ENCODE results near the gene GABRB2.

The GABRB2 gene

GRCh38 chr5:161411156-161411555 is 135.4 kb downstream of the GABRB2 start:
- Histone ChIP-seq H3K9me3 (ENCODE audit: control insufficient read depth in 1 of 2, low read length in 2 of 2) (no peaks in the 10 kb centered on the region), H3K27me3 (ENCODE audit: low read depth, low read length) (no peaks in the 10 kb centered on the region), H3K4me3 (ENCODE audit: low read depth in 1 of 2, low read length in 2 of 2) (no peak overlapping the region), H3K36me3 (ENCODE audit: control insufficient read depth in 1 of 2, insufficient read depth in 2 of 2, low read length in 2 of 2) (no peaks in the 10 kb centered on the region), H3K4me1 (ENCODE audit: control insufficient read depth in 1 of 2, insufficient read depth in 2 of 2, low read length in 2 of 2) (no peaks in the 10 kb centered on the region), H3K27ac (ENCODE audit: low read length) (no peak overlapping the region)

GRCh38 chr5:161410640-161411039 is 135.9 kb downstream of the GABRB2 start:
- Histone ChIP-seq H3K9me3 (ENCODE audit: control insufficient read depth in 1 of 2, low read length in 2 of 2) (no peaks in the 10 kb centered on the region), H3K27ac (ENCODE audit: low read length) (no peak overlapping the region)

GRCh38 chr5:161409471-161409870 is 137.1 kb downstream of the GABRB2 start:
- H3K4me1 ChIP-seq (ENCODE audit: control insufficient read depth in 1 of 2, insufficient read depth in 2 of 2, low read length in 2 of 2), result no peaks in the 10 kb centered on the region
- no peaks in the 10 kb centered on the region for H3K9me3 ChIP-seq (ENCODE audit: control insufficient read depth in 1 of 2, low read length in 2 of 2)
- no peaks in the 10 kb centered on the region for H3K36me3 ChIP-seq (ENCODE audit: control insufficient read depth in 1 of 2, insufficient read depth in 2 of 2, low read length in 2 of 2)
- no peak overlapping the region for H3K27ac ChIP-seq (ENCODE audit: low read length)
- H3K4me3 ChIP-seq (ENCODE audit: low read depth in 1 of 2, low read length in 2 of 2), result no peak overlapping the region
- H3K27me3 ChIP-seq (ENCODE audit: low read depth, low read length), result no peaks in the 10 kb centered on the region

More at GRCh38 chr5:161410640-161411039, 135.9 kb downstream of the GABRB2 start:
- Histone ChIP-seq H3K36me3 (ENCODE audit: control insufficient read depth in 1 of 2, insufficient read depth in 2 of 2, low read length in 2 of 2) (no peaks in the 10 kb centered on the region), H3K4me1 (ENCODE audit: control insufficient read depth in 1 of 2, insufficient read depth in 2 of 2, low read length in 2 of 2) (no peaks in the 10 kb centered on the region), H3K27me3 (ENCODE audit: low read depth, low read length) (no peaks in the 10 kb centered on the region), H3K4me3 (ENCODE audit: low read depth in 1 of 2, low read length in 2 of 2) (no peak overlapping the region)

- Histone ChIP-seq H3K9me3 (ENCODE audit: control insufficient read depth in 1 of 2, low read length in 2 of 2) (no peaks in the 10 kb centered on the region), H3K4me1 (ENCODE audit: control insufficient read depth in 1 of 2, insufficient read depth in 2 of 2, low read length in 2 of 2) (no peaks in the 10 kb centered on the region), H3K4me3 (ENCODE audit: low read depth in 1 of 2, low read length in 2 of 2) (no peak overlapping the region), H3K27me3 (ENCODE audit: low read depth, low read length) (no peaks in the 10 kb centered on the region), H3K27ac (ENCODE audit: low read length) (no peak overlapping the region), H3K36me3 (ENCODE audit: control insufficient read depth in 1 of 2, insufficient read depth in 2 of 2, low read length in 2 of 2) (no peaks in the 10 kb centered on the region)
Measured at GRCh38 chr5:161406880-161407279, 139.6 kb downstream of the GABRB2 start.

GRCh38 chr5:161403996-161404395 is 142.5 kb downstream of the GABRB2 start:
- Histone ChIP-seq H3K27me3 (ENCODE audit: low read depth, low read length) (no peaks in the 10 kb centered on the region), H3K4me1 (ENCODE audit: control insufficient read depth in 1 of 2, insufficient read depth in 2 of 2, low read length in 2 of 2) (no peaks in the 10 kb centered on the region), H3K27ac (ENCODE audit: low read length) (no peak overlapping the region), H3K4me3 (ENCODE audit: low read depth in 1 of 2, low read length in 2 of 2) (no peak overlapping the region), H3K36me3 (ENCODE audit: control insufficient read depth in 1 of 2, insufficient read depth in 2 of 2, low read length in 2 of 2) (no peaks in the 10 kb centered on the region), H3K9me3 (ENCODE audit: control insufficient read depth in 1 of 2, low read length in 2 of 2) (no peaks in the 10 kb centered on the region)

GRCh38 chr5:161403121-161403520 is 143.4 kb downstream of the GABRB2 start:
- no peaks in the 10 kb centered on the region for H3K36me3 ChIP-seq (ENCODE audit: control insufficient read depth in 1 of 2, insufficient read depth in 2 of 2, low read length in 2 of 2)
- no peak overlapping the region for H3K4me3 ChIP-seq (ENCODE audit: low read depth in 1 of 2, low read length in 2 of 2)
- no peak overlapping the region for H3K27ac ChIP-seq (ENCODE audit: low read length)
- H3K27me3 ChIP-seq (ENCODE audit: low read depth, low read length), result no peaks in the 10 kb centered on the region
- H3K9me3 ChIP-seq (ENCODE audit: control insufficient read depth in 1 of 2, low read length in 2 of 2), result no peaks in the 10 kb centered on the region
- no peaks in the 10 kb centered on the region for H3K4me1 ChIP-seq (ENCODE audit: control insufficient read depth in 1 of 2, insufficient read depth in 2 of 2, low read length in 2 of 2)

- H3K27me3 ChIP-seq (ENCODE audit: low read depth, low read length), result no peaks in the 10 kb centered on the region
Measured at GRCh38 chr5:161400583-161400982, 145.9 kb downstream of the GABRB2 start.

GRCh38 chr5:161399996-161400562 is 146.4 kb downstream of the GABRB2 start:
- Histone ChIP-seq H3K27me3 (ENCODE audit: low read depth, low read length) (no peaks in the 10 kb centered on the region), H3K9me3 (ENCODE audit: control insufficient read depth in 1 of 2, low read length in 2 of 2) (no peaks in the 10 kb centered on the region), H3K27ac (ENCODE audit: low read length) (no peak overlapping the region), H3K4me3 (ENCODE audit: low read depth in 1 of 2, low read length in 2 of 2) (no peak overlapping the region), H3K36me3 (ENCODE audit: control insufficient read depth in 1 of 2, insufficient read depth in 2 of 2, low read length in 2 of 2) (no peaks in the 10 kb centered on the region), H3K4me1 (ENCODE audit: control insufficient read depth in 1 of 2, insufficient read depth in 2 of 2, low read length in 2 of 2) (no peaks in the 10 kb centered on the region)

More at GRCh38 chr5:161400583-161400982, 145.9 kb downstream of the GABRB2 start:
- no peak overlapping the region for H3K4me3 ChIP-seq (ENCODE audit: low read depth in 1 of 2, low read length in 2 of 2)
- H3K4me1 ChIP-seq (ENCODE audit: control insufficient read depth in 1 of 2, insufficient read depth in 2 of 2, low read length in 2 of 2), result no peaks in the 10 kb centered on the region
- H3K36me3 ChIP-seq (ENCODE audit: control insufficient read depth in 1 of 2, insufficient read depth in 2 of 2, low read length in 2 of 2), result no peaks in the 10 kb centered on the region
- no peak overlapping the region for H3K27ac ChIP-seq (ENCODE audit: low read length)
- no peaks in the 10 kb centered on the region for H3K9me3 ChIP-seq (ENCODE audit: control insufficient read depth in 1 of 2, low read length in 2 of 2)

- no peaks in the 10 kb centered on the region for H3K27me3 ChIP-seq (ENCODE audit: low read depth, low read length)
- no peaks in the 10 kb centered on the region for H3K4me1 ChIP-seq (ENCODE audit: control insufficient read depth in 1 of 2, insufficient read depth in 2 of 2, low read length in 2 of 2)
- no peaks in the 10 kb centered on the region for H3K9me3 ChIP-seq (ENCODE audit: control insufficient read depth in 1 of 2, low read length in 2 of 2)
- H3K36me3 ChIP-seq (ENCODE audit: control insufficient read depth in 1 of 2, insufficient read depth in 2 of 2, low read length in 2 of 2), result no peaks in the 10 kb centered on the region
- no peak overlapping the region for H3K27ac ChIP-seq (ENCODE audit: low read length)
- H3K4me3 ChIP-seq (ENCODE audit: low read depth in 1 of 2, low read length in 2 of 2), result no peak overlapping the region
Measured at GRCh38 chr5:161397448-161397847, 149.1 kb downstream of the GABRB2 start.

- no peaks in the 10 kb centered on the region for H3K9me3 ChIP-seq (ENCODE audit: control insufficient read depth in 1 of 2, low read length in 2 of 2)
- H3K27me3 ChIP-seq (ENCODE audit: low read depth, low read length), result no peaks in the 10 kb centered on the region
- no peaks in the 10 kb centered on the region for H3K36me3 ChIP-seq (ENCODE audit: control insufficient read depth in 1 of 2, insufficient read depth in 2 of 2, low read length in 2 of 2)
- H3K4me3 ChIP-seq (ENCODE audit: low read depth in 1 of 2, low read length in 2 of 2), result no peak overlapping the region
- no peak overlapping the region for H3K27ac ChIP-seq (ENCODE audit: low read length)
- H3K4me1 ChIP-seq (ENCODE audit: control insufficient read depth in 1 of 2, insufficient read depth in 2 of 2, low read length in 2 of 2), result no peaks in the 10 kb centered on the region
Measured at GRCh38 chr5:161396171-161396570, 150.4 kb downstream of the GABRB2 start.

- no peaks in the 10 kb centered on the region for H3K36me3 ChIP-seq (ENCODE audit: control insufficient read depth in 1 of 2, insufficient read depth in 2 of 2, low read length in 2 of 2)
- no peak overlapping the region for H3K4me3 ChIP-seq (ENCODE audit: low read depth in 1 of 2, low read length in 2 of 2)
- no peaks in the 10 kb centered on the region for H3K27me3 ChIP-seq (ENCODE audit: low read depth, low read length)
- no peaks in the 10 kb centered on the region for H3K4me1 ChIP-seq (ENCODE audit: control insufficient read depth in 1 of 2, insufficient read depth in 2 of 2, low read length in 2 of 2)
- no peak overlapping the region for H3K27ac ChIP-seq (ENCODE audit: low read length)
- no peaks in the 10 kb centered on the region for H3K9me3 ChIP-seq (ENCODE audit: control insufficient read depth in 1 of 2, low read length in 2 of 2)
Measured at GRCh38 chr5:161391724-161392123, 154.8 kb downstream of the GABRB2 start.

- H3K27ac ChIP-seq (ENCODE audit: low read length), result no peak overlapping the region
- H3K4me3 ChIP-seq (ENCODE audit: low read depth in 1 of 2, low read length in 2 of 2), result no peak overlapping the region
- no peaks in the 10 kb centered on the region for H3K36me3 ChIP-seq (ENCODE audit: control insufficient read depth in 1 of 2, insufficient read depth in 2 of 2, low read length in 2 of 2)
- no peaks in the 10 kb centered on the region for H3K4me1 ChIP-seq (ENCODE audit: control insufficient read depth in 1 of 2, insufficient read depth in 2 of 2, low read length in 2 of 2)
- no peaks in the 10 kb centered on the region for H3K27me3 ChIP-seq (ENCODE audit: low read depth, low read length)
- H3K9me3 ChIP-seq (ENCODE audit: control insufficient read depth in 1 of 2, low read length in 2 of 2), result no peaks in the 10 kb centered on the region
Measured at GRCh38 chr5:161391016-161391415, 155.5 kb downstream of the GABRB2 start.

Data from muscle layer of duodenum (tissue), 2 donors.